ENCODE data around the gene FAM118B.

The FAM118B gene

DNA sequence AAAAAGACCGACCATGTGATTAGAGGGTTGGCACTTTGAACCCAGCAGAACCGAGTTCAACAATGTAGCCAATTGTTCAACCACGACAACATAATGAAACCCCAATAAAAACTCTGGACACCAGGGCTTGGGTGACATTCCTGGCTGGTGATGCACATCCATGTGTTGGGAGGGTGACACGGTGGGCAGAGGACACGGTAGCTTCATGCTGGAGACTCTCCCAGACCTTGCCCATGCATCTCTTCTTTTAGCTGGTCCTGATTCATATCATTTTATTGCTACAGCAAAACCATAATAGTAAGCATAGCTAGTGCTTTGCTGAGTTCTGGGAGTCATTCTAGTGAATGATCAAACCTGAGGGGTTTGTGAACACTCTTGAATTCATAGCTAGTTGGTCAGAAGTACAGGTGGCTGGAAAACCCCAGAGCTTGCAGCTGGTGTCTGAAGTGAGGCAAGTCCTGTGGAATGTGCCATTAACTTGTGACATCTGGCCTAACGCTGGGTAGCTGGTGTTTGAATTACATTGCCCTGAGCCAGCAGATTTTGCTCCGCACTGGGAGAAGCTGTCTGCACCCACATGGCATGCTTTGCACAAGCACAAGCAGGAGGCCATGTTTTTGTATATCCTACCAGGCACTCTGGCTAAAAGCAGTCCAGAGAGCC lies 14.2 kb upstream of the FAM118B start:
- H3K36me3 ChIP-seq (ENCODE audit: insufficient read depth) = peaks cover 3% of the 10 kb centered on the region; the same call in 1 of the 2 replicates

DNA sequence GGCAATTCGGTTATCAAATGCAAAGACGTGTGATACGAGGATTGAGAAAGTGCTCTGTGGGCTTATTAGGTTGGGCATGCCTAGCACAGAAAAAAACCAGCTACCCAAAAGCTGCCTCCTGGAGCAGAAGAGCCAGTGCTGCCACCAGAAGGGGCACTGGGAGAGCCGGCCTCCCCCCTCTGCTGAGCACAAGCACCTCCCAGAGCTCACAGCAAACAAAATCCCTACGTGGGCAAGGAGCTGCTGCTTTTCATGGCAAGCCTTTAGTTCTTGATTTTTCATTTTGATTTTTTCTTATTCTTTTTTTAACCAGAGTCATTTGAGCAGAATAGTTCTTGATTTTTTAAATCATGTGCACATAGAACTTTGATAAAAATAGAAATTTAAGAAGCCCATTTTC lies 12.9 kb upstream of the FAM118B start:
- Histone ChIP-seq H3K36me3 (ENCODE audit: insufficient read depth) (peaks cover 3% of the 10 kb centered on the region; the same call in 1 of the 2 replicates), H3K9ac (no peak overlapping the region), H3K27me3 (ENCODE audit: insufficient read depth, low read depth) (no peaks in the 10 kb centered on the region), H3K4me3 (IDR thresholded peaks at IDR 0.05; ENCODE audit: insufficient read depth, low read depth, low read length) (no peak overlapping the region), H2AFZ (ENCODE audit: low read depth) (no peak overlapping the region), H3K27ac (peak overlapping the region; percentile 100), H4K20me1 (ENCODE audit: insufficient read depth) (no peaks in the 10 kb centered on the region), H3K79me2 (ENCODE audit: insufficient read depth, low read depth) (no peaks in the 10 kb centered on the region), H3K4me2 (peak overlapping the region; percentile 13; the same call in 1 of the 2 replicates), H3K4me1 (ENCODE audit: low read depth, poor library complexity, severe bottlenecking) (peaks cover 56% of the 10 kb centered on the region)
- no peak for TF ChIP-seq CTCF (conservative IDR thresholded peaks at IDR 0.05; ENCODE audit: low read depth, low read length)

More for the DNA sequence above, 14.2 kb upstream of the FAM118B start:
- no peaks in the 10 kb centered on the region for H3K27me3 ChIP-seq (ENCODE audit: insufficient read depth, low read depth)
- peak overlapping the region; percentile 100 for H3K27ac ChIP-seq
- peak overlapping the region; percentile 51; the same call in 1 of the 2 replicates for H2AFZ ChIP-seq (ENCODE audit: low read depth)
- peaks cover 68% of the 10 kb centered on the region for H3K4me1 ChIP-seq (ENCODE audit: low read depth, poor library complexity, severe bottlenecking)
- H4K20me1 ChIP-seq (ENCODE audit: insufficient read depth) = no peaks in the 10 kb centered on the region
- TF ChIP-seq CTCF (conservative IDR thresholded peaks at IDR 0.05; ENCODE audit: low read depth, low read length) = 0 out of 2 replicates have a peak, but pooled peaks have one; percentile 5
- H3K4me3 ChIP-seq (IDR thresholded peaks at IDR 0.05; ENCODE audit: insufficient read depth, low read depth, low read length) = no peak overlapping the region
- peak overlapping the region; percentile 62 for H3K4me2 ChIP-seq
- peak overlapping the region; percentile 85 for H3K9ac ChIP-seq
- H3K79me2 ChIP-seq (ENCODE audit: insufficient read depth, low read depth) = no peaks in the 10 kb centered on the region

DNA sequence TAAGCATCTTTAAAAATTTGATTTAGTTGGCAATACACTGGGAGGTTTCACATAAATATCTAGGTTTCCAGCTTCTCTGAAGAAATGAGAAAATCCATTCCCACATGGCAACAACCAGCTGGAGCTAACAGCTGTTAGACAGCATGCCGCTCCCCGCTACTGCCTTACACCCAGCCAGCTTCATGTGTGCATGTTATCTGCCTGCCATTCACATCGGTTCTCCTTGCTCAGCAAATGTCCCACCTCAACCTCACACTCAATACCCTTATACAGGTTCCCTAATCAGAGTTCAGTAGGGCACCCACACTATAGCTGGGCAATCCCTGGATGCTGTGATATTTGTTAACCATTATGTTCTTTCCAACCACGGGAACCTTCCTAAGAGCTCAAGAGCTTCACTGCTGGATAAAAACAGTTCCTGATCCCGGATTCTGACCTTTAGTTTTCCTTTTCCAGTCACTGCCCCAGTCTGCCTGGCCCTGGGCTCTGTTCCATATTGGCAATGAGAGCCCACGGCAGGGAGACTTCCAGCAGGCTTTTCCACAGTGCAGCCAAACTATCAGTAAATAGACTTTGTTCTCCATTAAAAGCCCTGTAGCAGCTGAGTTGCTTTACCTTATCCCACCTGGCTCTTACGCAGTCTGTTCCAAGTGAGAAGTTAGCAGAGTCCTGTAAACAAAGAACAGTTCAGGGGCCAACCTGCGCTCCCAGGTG lies 8.8 kb upstream of the FAM118B start:
- H3K27me3 ChIP-seq (ENCODE audit: insufficient read depth, low read depth) = no peaks in the 10 kb centered on the region
- no peaks in the 10 kb centered on the region for H4K20me1 ChIP-seq (ENCODE audit: insufficient read depth)
- no peak overlapping the region for H3K4me2 ChIP-seq
- H3K9ac ChIP-seq = no peak overlapping the region
- peaks cover 16% of the 10 kb centered on the region for H3K4me1 ChIP-seq (ENCODE audit: low read depth, poor library complexity, severe bottlenecking)
- H3K27ac ChIP-seq = no peak overlapping the region
- H2AFZ ChIP-seq (ENCODE audit: low read depth) = no peak overlapping the region
- peaks cover 3% of the 10 kb centered on the region; the same call in 1 of the 2 replicates for H3K36me3 ChIP-seq (ENCODE audit: insufficient read depth)
- H3K4me3 ChIP-seq (IDR thresholded peaks at IDR 0.05; ENCODE audit: insufficient read depth, low read depth, low read length) = no peak overlapping the region
- H3K79me2 ChIP-seq (ENCODE audit: insufficient read depth, low read depth) = no peaks in the 10 kb centered on the region
- TF ChIP-seq CTCF (conservative IDR thresholded peaks at IDR 0.05; ENCODE audit: low read depth, low read length) = no peak

DNA sequence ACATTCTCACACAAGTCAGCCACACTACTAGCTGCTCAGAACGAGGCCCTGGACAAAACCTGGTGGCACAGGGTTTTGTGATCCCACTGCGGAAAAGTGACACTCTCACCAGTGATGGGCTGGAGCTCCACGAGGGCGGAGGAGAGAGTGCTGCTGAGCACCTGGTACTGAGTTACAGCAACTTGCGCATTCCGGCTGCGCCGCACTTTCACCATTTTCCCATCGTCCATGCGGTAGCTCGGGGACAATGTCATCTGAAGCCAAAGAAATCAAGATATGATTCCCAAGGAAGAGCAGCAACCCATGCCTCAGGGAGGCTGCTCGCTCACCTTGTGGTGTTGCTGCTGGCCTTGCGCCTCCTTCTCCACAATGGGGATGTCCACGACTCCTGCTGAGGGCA lies 6.2 kb upstream of the FAM118B start:
- peaks cover under 1% of the 10 kb centered on the region; the same call in 1 of the 2 replicates for H3K36me3 ChIP-seq (ENCODE audit: insufficient read depth)
- TF ChIP-seq CTCF (conservative IDR thresholded peaks at IDR 0.05; ENCODE audit: low read depth, low read length) = no peak

More for the DNA sequence above, 6.2 kb upstream of the FAM118B start:
- no peaks in the 10 kb centered on the region for H3K27me3 ChIP-seq (ENCODE audit: insufficient read depth, low read depth)
- H4K20me1 ChIP-seq (ENCODE audit: insufficient read depth) = no peaks in the 10 kb centered on the region
- peaks cover 4% of the 10 kb centered on the region for H3K4me1 ChIP-seq (ENCODE audit: low read depth, poor library complexity, severe bottlenecking)
- H3K79me2 ChIP-seq (ENCODE audit: insufficient read depth, low read depth) = peaks cover under 1% of the 10 kb centered on the region; the same call in 1 of the 2 replicates
- no peak overlapping the region for H3K9ac ChIP-seq
- H3K4me3 ChIP-seq (IDR thresholded peaks at IDR 0.05; ENCODE audit: insufficient read depth, low read depth, low read length) = no peak overlapping the region
- no peak overlapping the region for H3K4me2 ChIP-seq
- H2AFZ ChIP-seq (ENCODE audit: low read depth) = no peak overlapping the region
- no peak overlapping the region for H3K27ac ChIP-seq

All from KMS-11 (cell line).